Endothelial cell (in vitro differentiated cells): ENCODE results near the gene PLEKHB2. TPM values are rescaled to one million over a fixed set of nuclear protein-coding genes. Genes with fewer than 3 reads are reported as not detected.

Source experiments
- DNase-seq: peaks from one replicate; pipeline ENCODE4 v3.0.0; 2021; ENCODE audit warnings: low spot score
- H3K27ac Mint-ChIP-seq: one replicate; pipeline ENCODE4 v1.8.0; 2021; ENCODE audit warnings: mixed read lengths, inconsistent platforms; ENCODE audit not compliant: unreplicated experiment
- H3K27me3 Mint-ChIP-seq: one replicate; pipeline ENCODE4 v1.8.0; 2021; ENCODE audit warnings: mild to moderate bottlenecking, moderate library complexity, mixed read lengths, inconsistent platforms; ENCODE audit not compliant: unreplicated experiment
- H3K36me3 Mint-ChIP-seq: one replicate; pipeline ENCODE4 v1.8.0; 2021; ENCODE audit warnings: mild to moderate bottlenecking, low read depth, mixed read lengths, inconsistent platforms; ENCODE audit not compliant: unreplicated experiment
- H3K4me1 Mint-ChIP-seq: one replicate; pipeline ENCODE4 v1.8.0; 2021; ENCODE audit warnings: mild to moderate bottlenecking, mixed read lengths, inconsistent platforms; ENCODE audit not compliant: unreplicated experiment
- H3K4me3 Mint-ChIP-seq: one replicate; pipeline ENCODE4 v1.8.0; 2021; ENCODE audit warnings: mild to moderate bottlenecking, mixed read lengths, inconsistent platforms; ENCODE audit not compliant: unreplicated experiment
- H3K9me3 Mint-ChIP-seq: one replicate; pipeline ENCODE4 v1.8.0; 2021; ENCODE audit warnings: mixed read lengths, inconsistent platforms; ENCODE audit not compliant: unreplicated experiment
- CTCF ChIP-seq: fragments of 200-600 bp; sonication (generic); IDR thresholded peaks from one replicate; pipeline ENCODE4 v1.5.0; 2021; ENCODE audit warnings: antibody characterized with exemption; ENCODE audit not compliant: unreplicated experiment
- total RNA-seq: library from RNA; stranded (reverse); fragmentation: NEBNext Ultra II Directional; extraction: Animal tissue kit (Norgen Biotek cat#: 25700); gene quantifications from one replicate; pipeline ENCODE4 v1.2.1, GENCODE V29; 2021; ENCODE audit not compliant: unreplicated experiment

The PLEKHB2 gene
- total RNA-seq, 1 donor from 2014 or later: 59.2 TPM

GRCh38 chr2:131142849-131143248, 37.7 kb downstream of the PLEKHB2 start:
- no peak for TF ChIP-seq CTCF
- H3K36me3 Mint-ChIP-seq: peaks cover 27% of the 10 kb centered on the region
- no peak overlapping the region for H3K4me3 Mint-ChIP-seq

GRCh38 chr2:131143803-131144202, 38.7 kb downstream of the PLEKHB2 start:
- no peaks in the 10 kb centered on the region for H3K4me1 Mint-ChIP-seq
- no peak overlapping the region for H3K27ac Mint-ChIP-seq
- H3K27me3 Mint-ChIP-seq: no peaks in the 10 kb centered on the region
- peaks cover 30% of the 10 kb centered on the region for H3K36me3 Mint-ChIP-seq
- H3K4me3 Mint-ChIP-seq: no peak overlapping the region
- TF ChIP-seq CTCF: no peak
- H3K9me3 Mint-ChIP-seq: no peaks in the 10 kb centered on the region
- DNase-seq: no peak

More at GRCh38 chr2:131142849-131143248, 37.7 kb downstream of the PLEKHB2 start:
- Mint-ChIP-seq H3K27ac (no peak overlapping the region), H3K27me3 (no peaks in the 10 kb centered on the region), H3K9me3 (no peaks in the 10 kb centered on the region), H3K4me1 (no peaks in the 10 kb centered on the region)
- DNase-seq: no peak

GRCh38 chr2:131145040-131145439, 39.9 kb downstream of the PLEKHB2 start:
- no peak overlapping the region for H3K4me3 Mint-ChIP-seq

GRCh38 chr2:131146231-131146630, 41.1 kb downstream of the PLEKHB2 start:
- peaks cover 21% of the 10 kb centered on the region for H3K36me3 Mint-ChIP-seq
- H3K4me1 Mint-ChIP-seq: no peaks in the 10 kb centered on the region
- no peak overlapping the region for H3K4me3 Mint-ChIP-seq
- peaks cover 3% of the 10 kb centered on the region for H3K27me3 Mint-ChIP-seq
- no peak for TF ChIP-seq CTCF
- no peaks in the 10 kb centered on the region for H3K9me3 Mint-ChIP-seq
- no peak for DNase-seq
- H3K27ac Mint-ChIP-seq: no peak overlapping the region

More at GRCh38 chr2:131145040-131145439, 39.9 kb downstream of the PLEKHB2 start:
- Mint-ChIP-seq H3K4me1 (no peaks in the 10 kb centered on the region), H3K27me3 (peaks cover 3% of the 10 kb centered on the region), H3K36me3 (peaks cover 30% of the 10 kb centered on the region), H3K9me3 (no peaks in the 10 kb centered on the region), H3K27ac (no peak overlapping the region)
- DNase-seq: no peak
- no peak for TF ChIP-seq CTCF

GRCh38 chr2:131146749-131147148, 41.6 kb downstream of the PLEKHB2 start:
- peaks cover 21% of the 10 kb centered on the region for H3K36me3 Mint-ChIP-seq
- no peaks in the 10 kb centered on the region for H3K9me3 Mint-ChIP-seq
- no peaks in the 10 kb centered on the region for H3K4me1 Mint-ChIP-seq
- peaks cover 5% of the 10 kb centered on the region for H3K27me3 Mint-ChIP-seq
- no peak for TF ChIP-seq CTCF
- no peak overlapping the region for H3K4me3 Mint-ChIP-seq
- DNase-seq: no peak
- no peak overlapping the region for H3K27ac Mint-ChIP-seq
